Spinal cord (tissue), 10 donors: ENCODE measurements around the gene COA8. TPM values are rescaled to one million over a fixed set of nuclear protein-coding genes. Genes with fewer than 3 reads are reported as not detected.

Experiments used
- DNase-seq, 6 donors: peaks; one replicate each; pipeline versions ENCODE4 v3.0.0 to v3.0.0-alpha.2; 2013 to 2015; ENCODE audit warnings: low spot score in 6 of 6, low read depth in 4 of 6
- H3K27ac ChIP-seq: one replicate; pipeline ENCODE4 v1.5.1; 2013; ENCODE audit warnings: low read depth, low read length, control low read depth
- H3K27me3 ChIP-seq: one replicate; pipeline ENCODE4 v1.6.1; 2013; ENCODE audit warnings: low read length; ENCODE audit not compliant: control insufficient read depth, insufficient read depth
- H3K36me3 ChIP-seq: one replicate; pipeline ENCODE4 v1.6.1; 2013; ENCODE audit warnings: low read length; ENCODE audit not compliant: control insufficient read depth, insufficient read depth
- H3K4me1 ChIP-seq: one replicate; pipeline ENCODE4 v1.6.1; 2013; ENCODE audit warnings: low read length; ENCODE audit not compliant: control insufficient read depth, insufficient read depth
- H3K4me3 ChIP-seq: one replicate; pipeline ENCODE4 v1.5.1; 2013; ENCODE audit warnings: low read depth, low read length, control low read depth
- H3K9me3 ChIP-seq: one replicate; pipeline ENCODE4 v1.6.1; 2013; ENCODE audit warnings: low read length; ENCODE audit not compliant: control insufficient read depth, insufficient read depth
- whole genome bisulfite sequencing: methylation state at CpG from one replicate; pipeline ENCODE4 v1.1.5; 2013; ENCODE audit warnings: missing lambda C conversion rate; ENCODE audit not compliant: insufficient coverage; 5-methylcytosine and 5-hydroxymethylcytosine counted together
- polyA plus RNA-seq, 2 donors: library from polyadenylated mRNA; unstranded; fragments of 120-200 nt; gene quantifications; one replicate each; pipeline ENCODE4 v1.2.1, GENCODE V29; 2013; ENCODE audit not compliant: insufficient read length in 2 of 2
- total RNA-seq, 2 donors: library from RNA; depleted of rRNA in 1 of 2; stranded (reverse); fragments of 120-200 nt in 1 of 2; fragments of >200 nt in 1 of 2; gene quantifications; one replicate each; pipeline versions ENCODE4 v1.2.3 to v1.2.4, GENCODE V29; 2013 to 2014
- donor health status: healthy.

COA8 gene
- total and polyA plus RNA-seq, 4 donors: 33.5 to 57.6 (median 46.3) TPM

DNA sequence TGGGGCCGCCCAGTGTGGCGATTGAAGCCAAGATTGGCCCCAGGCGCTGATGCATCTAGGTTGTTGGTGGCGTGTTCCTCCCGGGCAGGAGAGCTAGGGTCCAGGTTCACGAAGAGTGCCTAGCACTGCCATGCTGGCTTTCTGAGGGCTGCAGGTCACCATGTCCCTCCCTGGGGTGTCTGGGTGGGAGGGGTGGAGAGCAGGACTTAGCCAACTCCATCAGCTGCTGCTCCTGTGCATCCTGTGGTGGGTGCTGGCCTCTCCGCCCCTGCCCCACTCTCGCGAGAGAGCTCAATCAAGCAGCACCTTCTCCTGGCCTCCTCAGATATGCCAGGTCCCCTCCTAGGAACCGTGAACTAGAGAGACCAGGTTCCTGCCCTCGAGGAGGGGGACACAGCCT lies 31.9 kb upstream of the COA8 start:
- H3K9me3 ChIP-seq: no peaks in the 10 kb centered on the region
- H3K4me3 ChIP-seq: no peak overlapping the region
- no peak overlapping the region for H3K27ac ChIP-seq
- WGBS: 96% methylated on average over 11 of the region's 11 CpGs
- H3K27me3 ChIP-seq: no peaks in the 10 kb centered on the region
- peaks cover 46% of the 10 kb centered on the region for H3K4me1 ChIP-seq
- DNase-seq: no peak
- peaks cover 68% of the 10 kb centered on the region for H3K36me3 ChIP-seq

DNA sequence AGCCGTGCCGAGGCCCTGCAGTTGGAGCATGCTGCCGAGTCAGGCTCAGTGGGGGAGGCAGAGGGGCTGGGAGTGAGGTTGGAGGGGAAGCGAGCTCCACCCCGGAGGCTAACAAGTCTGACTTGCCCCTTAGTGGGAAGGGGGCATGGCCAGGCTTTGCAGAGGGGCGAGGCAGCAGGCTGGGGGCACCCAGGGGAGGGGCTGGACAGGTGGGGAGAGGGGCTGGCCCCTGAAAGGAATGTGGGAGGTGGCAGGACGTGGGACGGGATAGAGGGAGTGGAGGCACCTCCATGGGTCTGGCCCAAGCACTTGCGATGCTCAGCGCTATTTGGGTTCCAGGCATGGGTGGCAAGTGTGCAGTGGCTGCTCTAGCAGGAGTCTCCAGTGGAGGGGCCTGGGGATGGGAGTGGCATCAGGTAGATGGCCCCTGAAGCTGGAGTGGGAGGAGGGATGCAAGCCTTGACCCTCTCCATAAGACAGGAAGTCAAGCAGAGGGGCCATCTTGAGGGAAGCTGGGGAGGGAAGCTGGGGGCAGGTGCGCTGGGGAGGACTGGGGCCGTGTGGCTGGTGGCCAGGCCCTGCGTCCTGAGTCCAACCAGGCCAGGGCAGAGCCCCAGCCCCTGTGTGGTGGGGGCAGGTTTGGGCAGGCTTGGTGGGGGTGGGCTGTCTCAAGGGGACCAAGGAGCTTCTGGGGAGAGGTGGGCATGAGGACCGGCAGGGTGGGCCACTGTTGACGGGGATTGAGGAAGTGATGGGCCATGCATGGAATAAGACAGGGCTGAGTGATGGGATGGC lies 31.1 kb upstream of the COA8 start:
- Histone ChIP-seq H3K27ac (no peak overlapping the region), H3K9me3 (no peaks in the 10 kb centered on the region), H3K4me1 (peaks cover 41% of the 10 kb centered on the region), H3K36me3 (peaks cover 72% of the 10 kb centered on the region), H3K27me3 (no peaks in the 10 kb centered on the region), H3K4me3 (no peak overlapping the region)
- 89% methylated on average over 13 of the region's 15 CpGs for WGBS
- DNase-seq: no peak

DNA sequence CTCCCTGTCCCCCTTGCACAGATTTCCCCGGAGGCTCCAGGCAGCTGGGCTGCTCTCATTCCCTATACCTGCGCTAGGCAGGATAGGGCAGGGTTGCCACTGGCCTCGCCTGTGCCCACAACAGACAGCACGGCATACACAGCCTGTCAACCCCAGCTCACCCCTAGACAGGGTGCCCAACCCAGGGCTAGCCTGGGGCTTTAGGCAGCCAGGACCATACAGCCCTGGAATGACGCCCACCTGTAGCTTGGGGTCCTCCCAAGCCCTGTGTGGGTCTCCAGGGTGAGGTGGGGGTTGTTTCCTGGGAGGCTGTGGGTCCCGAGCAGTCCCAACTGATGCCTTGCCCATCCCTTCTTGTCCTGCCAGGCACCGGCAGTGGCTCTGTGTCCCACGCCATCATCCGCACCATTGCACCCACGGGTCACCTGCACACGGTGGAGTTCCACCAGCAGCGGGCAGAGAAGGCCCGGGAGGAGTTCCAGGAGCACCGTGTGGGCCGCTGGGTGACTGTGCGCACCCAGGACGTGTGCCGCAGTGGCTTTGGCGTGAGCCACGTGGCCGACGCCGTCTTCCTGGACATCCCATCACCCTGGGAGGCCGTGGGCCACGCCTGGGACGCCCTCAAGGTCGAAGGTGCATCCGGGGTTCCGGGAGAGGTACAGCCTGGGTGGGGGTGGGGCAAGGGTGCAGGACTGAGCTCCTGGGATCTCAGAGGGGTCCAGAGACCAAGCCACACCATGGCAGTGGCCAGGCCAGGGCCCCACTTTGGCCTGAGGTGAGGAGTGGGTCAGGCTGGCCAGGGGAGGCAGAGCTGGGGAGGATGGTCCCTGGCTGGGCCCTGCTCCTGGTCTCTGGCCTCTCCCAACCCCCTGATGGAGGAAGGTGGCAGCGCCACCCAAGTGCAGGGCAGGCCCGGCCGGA lies 30.3 kb upstream of the COA8 start:
- no peak overlapping the region for H3K27ac ChIP-seq
- WGBS: 94% methylated on average over 25 of the region's 32 CpGs
- no peaks in the 10 kb centered on the region for H3K9me3 ChIP-seq
- no peak overlapping the region for H3K4me3 ChIP-seq
- no peaks in the 10 kb centered on the region for H3K27me3 ChIP-seq
- H3K36me3 ChIP-seq: peaks cover 80% of the 10 kb centered on the region
- H3K4me1 ChIP-seq: peaks cover 38% of the 10 kb centered on the region
- no peak for DNase-seq

DNA sequence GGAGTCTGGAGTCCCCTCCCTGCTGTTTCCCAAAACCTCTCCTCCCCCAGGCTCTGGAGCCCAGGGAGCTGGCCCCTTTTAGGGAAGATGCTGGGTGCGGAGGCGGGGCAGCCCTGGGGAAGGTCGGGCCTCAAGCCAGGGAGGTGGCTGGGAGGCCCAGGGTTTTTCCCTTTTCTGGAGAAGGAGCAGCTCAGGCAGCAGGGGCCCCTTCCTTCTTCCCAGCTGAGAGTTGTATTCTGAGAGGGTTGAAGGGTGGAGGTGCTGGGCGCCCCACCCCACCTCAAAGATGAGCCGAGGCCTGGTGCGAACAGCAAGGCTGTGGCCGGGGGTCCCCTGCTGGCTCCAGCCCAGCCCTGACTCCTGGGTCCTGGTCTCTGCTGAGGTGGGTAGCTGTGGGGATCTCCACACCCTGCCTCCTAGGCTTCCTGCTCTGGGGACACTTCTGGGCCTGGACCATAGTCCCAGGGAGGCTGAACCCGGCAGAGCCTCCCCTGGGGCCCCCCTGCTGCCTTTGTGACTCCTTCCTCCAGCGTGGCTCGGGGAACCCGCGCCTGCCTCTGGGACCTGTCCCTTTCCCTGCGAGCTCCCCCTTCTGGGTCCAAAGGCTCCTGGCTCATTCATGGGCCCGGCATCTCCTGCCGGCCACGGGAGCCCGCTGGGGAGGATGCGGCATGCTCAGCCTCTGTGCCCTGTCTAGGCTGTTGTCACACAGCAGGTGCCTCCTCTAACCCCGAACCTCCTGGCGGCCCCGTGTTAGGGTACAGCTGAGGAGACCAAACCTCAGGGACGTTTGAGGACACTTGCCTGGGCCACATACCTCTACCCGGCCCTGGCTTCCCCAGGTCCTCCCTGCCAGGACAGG lies 29.4 kb upstream of the COA8 start:
- H3K36me3 ChIP-seq: peaks cover 85% of the 10 kb centered on the region
- peaks cover 35% of the 10 kb centered on the region for H3K4me1 ChIP-seq

DNA sequence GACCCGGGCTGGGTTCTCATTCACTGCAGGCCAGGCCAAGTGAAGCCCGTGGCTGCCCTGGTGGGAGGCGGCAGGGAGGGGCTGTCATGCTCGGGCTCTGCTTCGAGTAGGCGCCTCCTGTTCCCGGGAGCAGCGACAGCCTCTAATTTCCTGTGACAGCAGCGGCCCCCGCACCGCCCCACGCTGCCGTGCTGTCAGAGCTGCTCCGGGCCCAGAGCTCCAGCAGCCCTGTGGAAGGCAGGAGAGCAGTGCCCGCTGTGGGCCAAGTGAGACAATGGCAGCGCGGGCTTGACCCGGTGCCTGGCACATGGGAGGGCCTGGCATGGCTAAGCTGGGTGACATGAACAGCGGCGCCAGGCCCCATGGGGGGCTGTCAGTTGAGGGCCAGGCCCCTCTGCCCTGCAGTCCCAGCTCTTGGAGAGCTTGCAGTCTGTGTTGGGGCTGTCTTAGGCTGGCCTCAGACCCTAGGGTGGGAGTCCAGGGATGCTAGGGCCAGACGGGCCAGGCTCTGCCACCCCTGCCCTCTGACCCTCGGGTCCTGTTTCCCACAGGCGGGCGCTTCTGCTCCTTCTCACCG lies 28.7 kb upstream of the COA8 start:
- Histone ChIP-seq H3K27me3 (no peaks in the 10 kb centered on the region), H3K9me3 (no peaks in the 10 kb centered on the region), H3K27ac (no peak overlapping the region), H3K4me1 (peaks cover 37% of the 10 kb centered on the region), H3K4me3 (no peak overlapping the region), H3K36me3 (peaks cover 88% of the 10 kb centered on the region)
- DNase-seq: no peak
- 84% methylated on average over 25 of the region's 25 CpGs for WGBS

More for the DNA sequence above, 29.4 kb upstream of the COA8 start:
- 86% methylated on average over 17 of the region's 23 CpGs for WGBS
- Histone ChIP-seq H3K27me3 (no peaks in the 10 kb centered on the region), H3K27ac (no peak overlapping the region), H3K4me3 (no peak overlapping the region), H3K9me3 (no peaks in the 10 kb centered on the region)
- DNase-seq: no peak

DNA sequence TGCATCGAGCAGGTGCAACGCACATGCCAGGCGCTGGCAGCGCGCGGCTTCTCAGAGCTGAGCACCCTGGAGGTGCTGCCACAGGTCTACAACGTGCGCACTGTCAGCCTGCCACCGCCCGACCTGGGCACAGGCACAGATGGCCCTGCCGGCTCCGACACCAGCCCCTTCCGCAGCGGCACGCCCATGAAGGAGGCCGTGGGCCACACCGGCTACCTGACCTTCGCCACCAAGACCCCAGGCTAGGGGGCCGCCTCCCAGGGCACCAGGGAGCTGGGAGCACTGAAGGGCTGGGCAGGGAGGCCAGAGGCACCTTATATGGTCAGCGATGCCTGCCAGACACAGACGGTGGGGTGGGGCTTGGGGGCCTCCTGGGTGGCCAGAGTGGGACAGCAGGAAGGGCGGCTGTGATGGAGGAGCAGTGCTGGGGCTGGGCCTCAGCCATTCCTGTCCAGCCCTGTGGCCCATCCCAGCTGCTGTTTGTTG lies 28.1 kb upstream of the COA8 start:
- Histone ChIP-seq H3K36me3 (peaks cover 86% of the 10 kb centered on the region), H3K4me3 (no peak overlapping the region), H3K4me1 (peaks cover 38% of the 10 kb centered on the region), H3K9me3 (no peaks in the 10 kb centered on the region), H3K27me3 (no peaks in the 10 kb centered on the region), H3K27ac (no peak overlapping the region)
- DNase-seq: no peak
- 91% methylated on average over 22 of the region's 22 CpGs for WGBS

DNA sequence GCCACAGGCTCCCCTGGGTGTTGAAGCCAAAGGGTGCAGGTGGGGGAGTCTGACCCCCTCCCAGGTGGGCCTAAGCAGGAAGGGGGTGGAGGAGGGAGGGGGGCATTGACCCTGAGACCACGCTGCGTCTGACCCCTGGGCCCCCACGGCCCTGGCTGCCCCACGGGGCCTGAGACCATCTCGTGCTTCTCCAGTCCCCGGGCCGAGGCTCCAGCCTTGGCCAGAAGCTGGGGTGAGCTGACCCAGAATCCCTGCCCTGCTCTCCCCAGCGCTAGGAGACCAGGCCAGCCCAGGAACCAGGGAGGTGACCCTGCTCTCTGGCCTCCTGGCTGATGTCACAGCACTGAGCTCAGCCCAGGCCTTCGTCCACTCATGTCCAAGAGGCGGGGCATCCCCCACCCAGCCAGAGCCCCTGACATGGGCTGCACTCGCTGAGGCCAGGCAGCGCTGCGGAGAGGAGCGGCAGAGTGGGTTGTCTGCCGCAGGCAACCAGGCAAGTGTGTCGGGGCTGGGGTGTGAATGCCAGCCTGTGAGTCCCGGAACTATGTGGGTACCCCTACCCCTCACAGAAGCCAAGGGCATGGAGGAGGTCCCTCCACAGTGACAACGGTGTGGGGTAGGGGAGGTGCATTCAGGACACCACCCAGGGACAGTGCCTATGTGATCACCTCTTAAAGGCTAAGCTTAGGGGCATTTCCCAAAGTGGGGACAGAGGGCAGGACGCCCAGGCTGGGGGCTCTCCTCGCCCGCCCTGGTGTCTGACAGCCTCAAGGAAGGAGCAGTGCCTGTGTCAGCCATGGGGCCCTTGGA lies 27.5 kb upstream of the COA8 start:
- Histone ChIP-seq H3K27me3 (no peaks in the 10 kb centered on the region), H3K9me3 (no peaks in the 10 kb centered on the region), H3K27ac (no peak overlapping the region), H3K4me3 (no peak overlapping the region), H3K36me3 (peaks cover 79% of the 10 kb centered on the region), H3K4me1 (peaks cover 36% of the 10 kb centered on the region)
- DNase-seq: no peak
- 92% methylated on average over 19 of the region's 21 CpGs for WGBS

DNA sequence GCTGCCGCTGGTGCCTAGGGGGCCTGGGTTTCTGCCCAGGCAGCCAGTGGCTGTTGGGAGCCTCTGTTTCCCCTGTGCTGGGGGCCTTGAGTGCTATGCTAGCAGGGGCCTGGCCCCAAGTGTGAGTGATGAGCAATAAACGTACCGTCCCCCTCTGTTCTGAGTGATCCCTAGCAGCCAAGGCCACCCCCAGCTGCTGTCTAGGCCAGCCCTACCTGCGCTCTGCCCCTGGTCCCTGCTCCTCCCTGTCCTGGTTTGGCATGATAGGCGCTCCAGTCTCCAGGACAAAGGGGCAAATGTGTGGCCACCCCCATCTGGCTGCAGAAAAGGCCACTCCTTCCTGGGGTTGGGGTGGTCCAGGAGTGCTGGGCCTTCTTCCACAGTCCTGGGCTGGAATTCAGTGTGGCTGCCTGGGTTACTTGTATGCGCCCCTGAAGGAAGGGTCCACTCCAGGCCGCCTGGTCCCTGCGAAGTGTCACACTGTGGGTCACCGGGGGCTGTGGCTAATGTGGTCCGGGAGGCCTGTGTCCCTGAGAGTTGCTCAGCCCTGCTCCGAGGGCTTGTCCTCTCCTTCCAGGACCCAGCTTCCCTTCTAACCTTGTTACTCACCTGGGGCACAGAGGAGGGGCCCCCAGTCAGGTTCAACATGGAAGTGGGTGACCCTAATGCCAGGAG lies 26.7 kb upstream of the COA8 start:
- H3K36me3 ChIP-seq: peaks cover 72% of the 10 kb centered on the region

More for the DNA sequence above, 26.7 kb upstream of the COA8 start:
- H3K9me3 ChIP-seq: no peaks in the 10 kb centered on the region
- H3K27ac ChIP-seq: no peak overlapping the region
- no peak for DNase-seq
- H3K4me1 ChIP-seq: peaks cover 37% of the 10 kb centered on the region
- no peak overlapping the region for H3K4me3 ChIP-seq
- H3K27me3 ChIP-seq: no peaks in the 10 kb centered on the region
- 94% methylated on average over 11 of the region's 11 CpGs for WGBS
